Activated naive CD4-positive, alpha-beta T cell treated with anti-CD3 and anti-CD28 coated beads, Interleukin-2, amount 50 U/mL, for 72 hours (primary cell): ENCODE results near the gene FEM1C. TPM values are rescaled to one million over a fixed set of nuclear protein-coding genes. Genes with fewer than 3 reads are reported as not detected.

Experiments
- ATAC-seq, 2 donors: fragments of 150-1000 bp; cut with Tn5 transposase; 2 replicates each; pipeline ENCODE4 v1.10.0; 2021; ENCODE audit warnings: mild to moderate bottlenecking in 2 of 2, moderate library complexity in 2 of 2
- DNase-seq, 2 donors: peaks; one replicate each; pipeline ENCODE4 v3.0.0; 2021 to 2022; ENCODE audit warnings: low spot score in 2 of 2
- H3K27ac Mint-ChIP-seq, 2 donors: one replicate each; pipeline ENCODE4 v1.8.0; 2022; ENCODE audit warnings: mild to moderate bottlenecking in 2 of 2, mixed read lengths in 2 of 2
- H3K36me3 Mint-ChIP-seq, 2 donors: one replicate each; pipeline ENCODE4 v1.8.0; 2022; ENCODE audit warnings: mixed read lengths in 2 of 2
- H3K9me3 Mint-ChIP-seq, 2 donors: one replicate each; pipeline ENCODE4 v1.8.0; 2022; ENCODE audit warnings: mixed read lengths in 2 of 2
- total RNA-seq, 2 donors: library from RNA; stranded (reverse); gene quantifications; one replicate each; pipeline ENCODE4 v1.2.3, GENCODE V29; 2022

FEM1C gene
- total RNA-seq, 2 donors from 2014 or later, result 13.7 TPM

- Mint-ChIP-seq H3K27ac (peak overlapping the region; percentile 83 to 93), H3K36me3 (peaks cover 46 to 85% of the 10 kb centered on the region in 2 donors)
- no peak for ATAC-seq
Observed at GRCh38 chr5:115542086-115542485, 2.5 kb downstream of the FEM1C start.

GRCh38 chr5:115541611-115542010, 3.0 kb downstream of the FEM1C start:
- DNase-seq (no peak), ATAC-seq (no peak)
- Mint-ChIP-seq H3K36me3 (peaks cover 48 to 85% of the 10 kb centered on the region in 2 donors), H3K27ac (no peak overlapping the region), H3K9me3 (peaks cover 0 to 10% of the 10 kb centered on the region in 2 donors)

More at GRCh38 chr5:115542086-115542485, 2.5 kb downstream of the FEM1C start:
- DNase-seq, result no peak
- peaks cover 0 to 10% of the 10 kb centered on the region in 2 donors for H3K9me3 Mint-ChIP-seq

- peaks cover 22 to 57% of the 10 kb centered on the region in 2 donors for H3K36me3 Mint-ChIP-seq
Observed at GRCh38 chr5:115535479-115536035, 9.0 kb downstream of the FEM1C start.

GRCh38 chr5:115532517-115532916, 12.1 kb downstream of the FEM1C start:
- ATAC-seq, result no peak
- no peak overlapping the region for H3K27ac Mint-ChIP-seq
- H3K36me3 Mint-ChIP-seq, result peaks cover 11 to 40% of the 10 kb centered on the region in 2 donors
- DNase-seq, result no peak
- no peaks in the 10 kb centered on the region for H3K9me3 Mint-ChIP-seq

More at GRCh38 chr5:115535479-115536035, 9.0 kb downstream of the FEM1C start:
- no peaks in the 10 kb centered on the region for H3K9me3 Mint-ChIP-seq
- ATAC-seq, result no peak
- no peak overlapping the region for H3K27ac Mint-ChIP-seq
- no peak for DNase-seq

GRCh38 chr5:115531787-115532367, 12.7 kb downstream of the FEM1C start:
- H3K27ac Mint-ChIP-seq, result no peak overlapping the region
- DNase-seq (no peak), ATAC-seq (no peak)
- H3K9me3 Mint-ChIP-seq, result no peaks in the 10 kb centered on the region
- H3K36me3 Mint-ChIP-seq, result peaks cover 6 to 34% of the 10 kb centered on the region in 2 donors

- Mint-ChIP-seq H3K9me3 (no peaks in the 10 kb centered on the region), H3K36me3 (peaks cover 6 to 29% of the 10 kb centered on the region in 2 donors), H3K27ac (no peak overlapping the region)
- DNase-seq (no peak), ATAC-seq (no peak)
Observed at GRCh38 chr5:115531380-115531779, 13.2 kb downstream of the FEM1C start.

GRCh38 chr5:115530426-115530825, 14.1 kb downstream of the FEM1C start:
- no peak overlapping the region for H3K27ac Mint-ChIP-seq
- peaks cover 3 to 19% of the 10 kb centered on the region in 2 donors for H3K36me3 Mint-ChIP-seq
- DNase-seq (no peak), ATAC-seq (no peak)
- H3K9me3 Mint-ChIP-seq, result no peaks in the 10 kb centered on the region

- ATAC-seq (no peak), DNase-seq (no peak)
- Mint-ChIP-seq H3K9me3 (no peaks in the 10 kb centered on the region), H3K36me3 (peaks cover 13 to 22% of the 10 kb centered on the region in 2 donors), H3K27ac (no peak overlapping the region)
Observed at GRCh38 chr5:115526604-115527003, 18.0 kb downstream of the FEM1C start.

- no peak for ATAC-seq
- no peak for DNase-seq
- Mint-ChIP-seq H3K9me3 (no peaks in the 10 kb centered on the region), H3K27ac (no peak overlapping the region), H3K36me3 (peaks cover 13 to 22% of the 10 kb centered on the region in 2 donors)
Observed at GRCh38 chr5:115524199-115524847, 20.3 kb downstream of the FEM1C start.

- Mint-ChIP-seq H3K9me3 (no peaks in the 10 kb centered on the region), H3K27ac (peak overlapping the region; percentile 45 to 85), H3K36me3 (peaks cover 13 to 15% of the 10 kb centered on the region in 2 donors)
- DNase-seq (no peak), ATAC-seq (peak; percentile 37 to 43)
Observed at GRCh38 chr5:115522832-115523403, 21.7 kb downstream of the FEM1C start.

GRCh38 chr5:115520191-115520590, 24.4 kb downstream of the FEM1C start:
- peaks cover 10 to 22% of the 10 kb centered on the region in 2 donors for H3K36me3 Mint-ChIP-seq
- ATAC-seq, result no peak
- DNase-seq, result no peak
- H3K27ac Mint-ChIP-seq, result no peak overlapping the region
- no peaks in the 10 kb centered on the region for H3K9me3 Mint-ChIP-seq

GRCh38 chr5:115516372-115516771, 28.2 kb downstream of the FEM1C start:
- H3K9me3 Mint-ChIP-seq, result peaks cover 6 to 13% of the 10 kb centered on the region in 2 donors
- H3K36me3 Mint-ChIP-seq, result peaks cover 16 to 18% of the 10 kb centered on the region in 2 donors
- H3K27ac Mint-ChIP-seq, result no peak overlapping the region
- ATAC-seq, result no peak
- no peak for DNase-seq

- ATAC-seq, result no peak
- no peak for DNase-seq
- no peak overlapping the region for H3K27ac Mint-ChIP-seq
- H3K36me3 Mint-ChIP-seq, result peaks cover 16 to 18% of the 10 kb centered on the region in 2 donors
- H3K9me3 Mint-ChIP-seq, result peaks cover 6 to 13% of the 10 kb centered on the region in 2 donors
Observed at GRCh38 chr5:115514220-115514619, 30.4 kb downstream of the FEM1C start.

- DNase-seq (no peak), ATAC-seq (no peak)
- Mint-ChIP-seq H3K27ac (no peak overlapping the region), H3K36me3 (peaks cover 11 to 16% of the 10 kb centered on the region in 2 donors), H3K9me3 (peaks cover 6 to 13% of the 10 kb centered on the region in 2 donors)
Observed at GRCh38 chr5:115511632-115512031, 32.9 kb downstream of the FEM1C start.

GRCh38 chr5:115510145-115510645, 34.4 kb downstream of the FEM1C start:
- DNase-seq (no peak), ATAC-seq (no peak)
- peaks cover 11 to 16% of the 10 kb centered on the region in 2 donors for H3K36me3 Mint-ChIP-seq
- peaks cover 6 to 13% of the 10 kb centered on the region in 2 donors for H3K9me3 Mint-ChIP-seq
- no peak overlapping the region for H3K27ac Mint-ChIP-seq

- peaks cover 11 to 16% of the 10 kb centered on the region in 2 donors for H3K36me3 Mint-ChIP-seq
- no peak overlapping the region for H3K27ac Mint-ChIP-seq
- ATAC-seq (no peak), DNase-seq (no peak)
- H3K9me3 Mint-ChIP-seq, result peaks cover 6 to 13% of the 10 kb centered on the region in 2 donors
Observed at GRCh38 chr5:115509547-115509946, 35.0 kb downstream of the FEM1C start.

GRCh38 chr5:115507681-115508080, 36.9 kb downstream of the FEM1C start:
- peaks cover 4 to 9% of the 10 kb centered on the region in 2 donors for H3K9me3 Mint-ChIP-seq
- no peak overlapping the region for H3K27ac Mint-ChIP-seq
- no peak for ATAC-seq

More at GRCh38 chr5:115507681-115508080, 36.9 kb downstream of the FEM1C start:
- peaks cover 6 to 8% of the 10 kb centered on the region in 2 donors for H3K36me3 Mint-ChIP-seq
- no peak for DNase-seq
